Ishikawa (cell line): ENCODE results near the gene FAM181A.

Experiments
- CEBPB ChIP-seq: IDR thresholded peaks from 2 replicates; pipeline ENCODE4 v1.6.1; 2012
- CREB1 ChIP-seq: IDR thresholded peaks from 2 replicates; pipeline ENCODE4 v1.6.1; 2012; ENCODE audit warnings: low read depth
- EGR1 ChIP-seq: IDR thresholded peaks from 2 replicates; pipeline ENCODE4 v1.6.1; 2012
- EP300 ChIP-seq: IDR thresholded peaks from 2 replicates; pipeline ENCODE4 v1.6.1; 2012; ENCODE audit warnings: borderline replicate concordance
- FOXM1 ChIP-seq: IDR thresholded peaks from 2 replicates; pipeline ENCODE4 v1.6.1; 2012; ENCODE audit warnings: low read depth, borderline replicate concordance
- NFIC ChIP-seq: IDR thresholded peaks from 2 replicates; pipeline ENCODE4 v1.6.1; 2012
- RAD21 ChIP-seq: IDR thresholded peaks from 2 replicates; pipeline ENCODE4 v1.6.1; 2012; ENCODE audit warnings: low read depth
- TAF1 ChIP-seq: IDR thresholded peaks from 2 replicates; pipeline ENCODE4 v1.6.1; 2012; ENCODE audit warnings: low read depth, mild to moderate bottlenecking
- TCF12 ChIP-seq: IDR thresholded peaks from 2 replicates; pipeline ENCODE4 v1.6.1; 2012; ENCODE audit warnings: low read depth
- TEAD4 ChIP-seq: IDR thresholded peaks from 2 replicates; pipeline ENCODE4 v1.6.1; 2012
- USF1 ChIP-seq: IDR thresholded peaks from 2 replicates; pipeline ENCODE4 v1.6.1; 2012
- YY1 ChIP-seq: IDR thresholded peaks from 2 replicates; pipeline ENCODE4 v1.6.1; 2012; ENCODE audit warnings: low read depth
- ZBTB7A ChIP-seq: IDR thresholded peaks from 2 replicates; pipeline ENCODE4 v1.6.1; 2012; ENCODE audit warnings: low read depth
- TF ChIP-seq, protein P1 (sequence below): IDR thresholded peaks from 2 replicates; pipeline ENCODE4 v1.6.1; 2012; ENCODE audit warnings: low read depth, mild to moderate bottlenecking
- TF ChIP-seq, protein P2 (sequence below): IDR thresholded peaks from 2 replicates; pipeline ENCODE4 v1.6.1; 2012

FAM181A gene

DNA sequence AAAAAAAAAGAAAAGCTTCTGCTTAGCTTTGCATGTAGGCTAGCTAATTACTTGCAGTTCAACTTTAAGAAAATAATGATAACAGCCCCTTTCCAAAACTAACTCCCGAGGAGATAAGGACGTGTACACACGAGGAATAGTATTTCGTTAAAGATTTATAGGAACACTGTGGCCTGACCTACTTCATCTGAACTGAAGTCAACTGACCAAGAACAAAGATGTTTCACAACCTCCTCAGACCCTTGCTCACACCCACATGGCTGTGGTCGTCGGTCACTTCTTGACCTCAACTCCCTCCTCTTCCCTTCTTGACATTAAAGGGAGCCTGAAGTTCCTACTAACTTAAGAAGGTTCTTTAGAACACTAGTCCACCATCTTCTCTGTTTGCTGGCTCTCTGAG is 25.3 kb upstream of the FAM181A start:
- no peak for TF ChIP-seq NFIC
- TF ChIP-seq TCF12: no peak
- TF ChIP-seq ZBTB7A: no peak
- TF ChIP-seq, protein P1, sequence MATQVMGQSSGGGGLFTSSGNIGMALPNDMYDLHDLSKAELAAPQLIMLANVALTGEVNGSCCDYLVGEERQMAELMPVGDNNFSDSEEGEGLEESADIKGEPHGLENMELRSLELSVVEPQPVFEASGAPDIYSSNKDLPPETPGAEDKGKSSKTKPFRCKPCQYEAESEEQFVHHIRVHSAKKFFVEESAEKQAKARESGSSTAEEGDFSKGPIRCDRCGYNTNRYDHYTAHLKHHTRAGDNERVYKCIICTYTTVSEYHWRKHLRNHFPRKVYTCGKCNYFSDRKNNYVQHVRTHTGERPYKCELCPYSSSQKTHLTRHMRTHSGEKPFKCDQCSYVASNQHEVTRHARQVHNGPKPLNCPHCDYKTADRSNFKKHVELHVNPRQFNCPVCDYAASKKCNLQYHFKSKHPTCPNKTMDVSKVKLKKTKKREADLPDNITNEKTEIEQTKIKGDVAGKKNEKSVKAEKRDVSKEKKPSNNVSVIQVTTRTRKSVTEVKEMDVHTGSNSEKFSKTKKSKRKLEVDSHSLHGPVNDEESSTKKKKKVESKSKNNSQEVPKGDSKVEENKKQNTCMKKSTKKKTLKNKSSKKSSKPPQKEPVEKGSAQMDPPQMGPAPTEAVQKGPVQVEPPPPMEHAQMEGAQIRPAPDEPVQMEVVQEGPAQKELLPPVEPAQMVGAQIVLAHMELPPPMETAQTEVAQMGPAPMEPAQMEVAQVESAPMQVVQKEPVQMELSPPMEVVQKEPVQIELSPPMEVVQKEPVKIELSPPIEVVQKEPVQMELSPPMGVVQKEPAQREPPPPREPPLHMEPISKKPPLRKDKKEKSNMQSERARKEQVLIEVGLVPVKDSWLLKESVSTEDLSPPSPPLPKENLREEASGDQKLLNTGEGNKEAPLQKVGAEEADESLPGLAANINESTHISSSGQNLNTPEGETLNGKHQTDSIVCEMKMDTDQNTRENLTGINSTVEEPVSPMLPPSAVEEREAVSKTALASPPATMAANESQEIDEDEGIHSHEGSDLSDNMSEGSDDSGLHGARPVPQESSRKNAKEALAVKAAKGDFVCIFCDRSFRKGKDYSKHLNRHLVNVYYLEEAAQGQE: no peak
- TF ChIP-seq EGR1: no peak
- no peak for TF ChIP-seq USF1
- no peak for TF ChIP-seq YY1
- TF ChIP-seq RAD21: no peak
- TF ChIP-seq CEBPB: no peak
- TF ChIP-seq, protein P2, sequence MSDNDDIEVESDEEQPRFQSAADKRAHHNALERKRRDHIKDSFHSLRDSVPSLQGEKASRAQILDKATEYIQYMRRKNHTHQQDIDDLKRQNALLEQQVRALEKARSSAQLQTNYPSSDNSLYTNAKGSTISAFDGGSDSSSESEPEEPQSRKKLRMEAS: no peak
- no peak for TF ChIP-seq FOXM1
- no peak for TF ChIP-seq TEAD4
- TF ChIP-seq CREB1: no peak
- TF ChIP-seq EP300: no peak
- no peak for TF ChIP-seq TAF1

GRCh38 chr14:93902619-93903307 is 24.4 kb upstream of the FAM181A start:
- TF ChIP-seq CREB1 (no peak), EGR1 (no peak), USF1 (no peak), TAF1 (no peak), FOXM1 (no peak), EP300 (no peak), RAD21 (no peak), NFIC (no peak), TEAD4 (no peak), ZBTB7A (no peak), CEBPB (no peak), YY1 (no peak), TCF12 (no peak)
- TF ChIP-seq, protein P1: no peak
- TF ChIP-seq, protein P2: no peak

DNA sequence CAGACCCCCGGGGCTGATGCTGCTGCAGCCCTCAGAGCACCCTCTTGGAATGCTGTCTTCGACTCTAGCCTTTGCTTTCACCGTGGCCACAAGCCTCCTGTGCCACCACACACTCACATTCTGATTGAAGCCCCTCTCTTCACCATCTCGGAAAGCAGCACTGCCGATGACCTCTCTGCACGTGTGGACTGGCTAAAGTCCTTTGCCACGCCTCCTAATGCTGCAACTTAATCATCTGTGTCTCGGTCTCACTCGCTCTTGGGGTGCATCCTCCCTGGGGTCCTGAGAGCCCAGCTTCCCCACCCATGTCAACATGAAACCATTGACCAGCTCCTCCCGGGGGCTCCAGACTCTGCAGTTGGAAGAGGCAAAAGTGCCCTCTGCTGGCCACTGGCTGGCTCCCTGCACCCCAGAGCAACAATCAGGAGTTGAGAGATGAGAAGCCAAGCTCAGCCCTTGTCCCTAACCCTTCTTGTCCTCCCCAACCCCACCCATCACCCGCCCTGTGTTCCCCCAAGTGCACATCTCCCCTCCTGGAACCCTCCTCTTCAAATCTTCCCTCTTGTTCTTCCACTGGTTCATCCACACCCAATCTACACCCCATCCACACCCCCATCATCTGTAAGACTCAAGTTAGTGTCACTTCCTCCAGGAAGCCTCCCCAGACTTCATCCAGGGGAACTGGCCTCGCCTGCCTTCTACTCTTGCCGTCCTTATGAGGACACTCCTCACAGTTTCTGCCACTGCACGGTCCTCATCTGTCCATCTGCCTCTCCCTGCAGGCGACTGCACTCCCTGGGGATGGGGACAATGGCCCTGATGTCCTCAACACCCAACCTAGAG is 23.6 kb upstream of the FAM181A start:
- TF ChIP-seq ZBTB7A: no peak
- peak; percentile 85 for TF ChIP-seq RAD21
- no peak for TF ChIP-seq TEAD4
- no peak for TF ChIP-seq EGR1
- TF ChIP-seq USF1: no peak
- TF ChIP-seq, protein P2: no peak
- no peak for TF ChIP-seq CREB1

- TF ChIP-seq NFIC (no peak), TEAD4 (no peak), EGR1 (no peak), CREB1 (no peak), ZBTB7A (no peak), YY1 (no peak), EP300 (no peak), FOXM1 (no peak), RAD21 (no peak), USF1 (no peak), CEBPB (no peak)
- TF ChIP-seq, protein P1: no peak
- TF ChIP-seq, protein P2: no peak
Observed at GRCh38 chr14:93905623-93906022, 21.5 kb upstream of the FAM181A start.
